ENCODE results near the gene SLC35E4.

The SLC35E4 gene

GRCh38 chr22:30634471-30635233 is 929 bp upstream of the SLC35E4 start:
- Histone ChIP-seq H3K27ac (ENCODE audit: low read length) (no peak overlapping the region), H3K27me3 (ENCODE audit: control insufficient read depth, insufficient read depth, low read length) (no peaks in the 10 kb centered on the region), H3K4me3 (ENCODE audit: low read length) (peak overlapping the region; percentile 28; the same call in 1 of the 2 replicates), H3K4me1 (ENCODE audit: control insufficient read depth, insufficient read depth, low read length) (peaks cover 13% of the 10 kb centered on the region), H3K9me3 (ENCODE audit: control insufficient read depth, insufficient read depth, low read length) (no peaks in the 10 kb centered on the region), H3K36me3 (ENCODE audit: control insufficient read depth, insufficient read depth, low read length) (no peaks in the 10 kb centered on the region)
- no CpG with 5 or more reads among the region's 29 CpGs for WGBS (ENCODE audit: insufficient coverage, insufficient read length)
- peak; percentile 92 for DNase-seq (ENCODE audit: low read depth, low spot score)

DNA sequence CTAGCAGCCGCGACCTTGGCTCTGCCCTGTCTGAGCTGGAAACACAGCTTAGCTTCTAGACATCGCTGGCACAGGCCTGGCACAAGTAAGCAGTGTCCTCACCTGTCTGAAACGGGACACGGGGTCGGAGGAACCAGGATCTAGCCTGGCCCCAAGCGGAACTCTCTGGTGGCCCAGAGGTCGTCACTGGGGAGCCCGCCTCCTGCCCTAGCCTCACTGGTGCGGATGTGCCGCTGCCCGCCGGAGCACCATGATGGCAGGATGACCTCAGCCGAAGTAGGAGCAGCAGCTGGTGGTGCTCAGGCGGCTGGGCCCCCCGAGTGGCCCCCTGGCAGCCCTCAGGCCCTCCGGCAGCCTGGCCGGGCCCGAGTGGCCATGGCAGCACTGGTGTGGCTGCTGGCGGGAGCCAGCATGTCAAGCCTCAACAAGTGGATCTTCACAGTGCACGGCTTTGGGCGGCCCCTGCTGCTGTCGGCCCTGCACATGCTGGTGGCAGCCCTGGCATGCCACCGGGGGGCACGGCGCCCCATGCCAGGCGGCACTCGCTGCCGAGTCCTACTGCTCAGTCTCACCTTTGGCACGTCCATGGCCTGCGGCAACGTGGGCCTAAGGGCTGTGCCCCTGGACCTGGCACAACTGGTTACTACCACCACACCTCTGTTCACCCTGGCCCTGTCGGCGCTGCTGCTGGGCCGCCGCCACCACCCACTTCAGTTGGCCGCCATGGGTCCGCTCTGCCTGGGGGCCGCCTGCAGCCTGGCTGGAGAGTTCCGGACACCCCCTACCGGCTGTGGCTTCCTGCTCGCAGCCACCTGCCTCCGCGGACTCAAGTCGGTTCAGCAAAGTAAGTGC is 871 bp downstream of the SLC35E4 start:
- Histone ChIP-seq H3K36me3 (ENCODE audit: control insufficient read depth, insufficient read depth, low read length) (no peaks in the 10 kb centered on the region), H3K4me3 (ENCODE audit: low read length) (peak overlapping the region; percentile 37; the same call in 1 of the 2 replicates), H3K27ac (ENCODE audit: low read length) (no peak overlapping the region), H3K9me3 (ENCODE audit: control insufficient read depth, insufficient read depth, low read length) (no peaks in the 10 kb centered on the region), H3K4me1 (ENCODE audit: control insufficient read depth, insufficient read depth, low read length) (peaks cover 13% of the 10 kb centered on the region), H3K27me3 (ENCODE audit: control insufficient read depth, insufficient read depth, low read length) (no peaks in the 10 kb centered on the region)
- no CpG with 5 or more reads among the region's 45 CpGs for WGBS (ENCODE audit: insufficient coverage, insufficient read length)
- DNase-seq (ENCODE audit: low read depth, low spot score): no peak

- no peak overlapping the region for H3K27ac ChIP-seq (ENCODE audit: low read length)
- no peaks in the 10 kb centered on the region for H3K36me3 ChIP-seq (ENCODE audit: control insufficient read depth, insufficient read depth, low read length)
- H3K4me3 ChIP-seq (ENCODE audit: low read length): no peak overlapping the region
- no peaks in the 10 kb centered on the region for H3K9me3 ChIP-seq (ENCODE audit: control insufficient read depth, insufficient read depth, low read length)
- DNase-seq (ENCODE audit: low read depth, low spot score): no peak
- H3K27me3 ChIP-seq (ENCODE audit: control insufficient read depth, insufficient read depth, low read length): no peaks in the 10 kb centered on the region
- H3K4me1 ChIP-seq (ENCODE audit: control insufficient read depth, insufficient read depth, low read length): peaks cover 13% of the 10 kb centered on the region
- WGBS (ENCODE audit: insufficient coverage, insufficient read length): no CpG with 5 or more reads among the region's 1 CpG
Observed at GRCh38 chr22:30637701-30638114, 2.1 kb downstream of the SLC35E4 start.

DNA sequence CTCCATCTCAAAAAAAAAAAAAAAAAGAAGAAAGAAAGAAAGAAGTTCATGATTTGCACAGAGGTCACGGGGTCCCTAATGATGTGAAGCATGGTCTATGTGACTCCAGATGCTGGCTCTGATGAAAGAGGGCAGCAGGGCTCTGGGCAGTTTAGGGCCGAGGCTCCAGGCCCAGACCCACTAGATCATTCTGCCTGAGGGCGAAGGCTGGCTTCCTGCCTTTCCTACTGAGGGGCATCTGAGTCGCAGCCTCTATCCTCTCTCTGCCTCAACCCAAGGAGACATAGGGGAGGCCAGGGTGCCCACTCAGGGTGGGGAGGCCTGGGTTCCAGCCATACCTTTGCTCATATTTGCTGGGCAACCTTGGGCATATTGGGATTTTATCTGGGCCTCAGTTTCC is 4.8 kb downstream of the SLC35E4 start:
- WGBS (ENCODE audit: insufficient coverage, insufficient read length): no CpG with 5 or more reads among the region's 4 CpGs
- no peak overlapping the region for H3K27ac ChIP-seq (ENCODE audit: low read length)
- no peak for DNase-seq (ENCODE audit: low read depth, low spot score)
- peaks cover 9% of the 10 kb centered on the region for H3K4me1 ChIP-seq (ENCODE audit: control insufficient read depth, insufficient read depth, low read length)
- no peaks in the 10 kb centered on the region for H3K27me3 ChIP-seq (ENCODE audit: control insufficient read depth, insufficient read depth, low read length)
- no peak overlapping the region for H3K4me3 ChIP-seq (ENCODE audit: low read length)
- no peaks in the 10 kb centered on the region for H3K36me3 ChIP-seq (ENCODE audit: control insufficient read depth, insufficient read depth, low read length)
- no peaks in the 10 kb centered on the region for H3K9me3 ChIP-seq (ENCODE audit: control insufficient read depth, insufficient read depth, low read length)

DNA sequence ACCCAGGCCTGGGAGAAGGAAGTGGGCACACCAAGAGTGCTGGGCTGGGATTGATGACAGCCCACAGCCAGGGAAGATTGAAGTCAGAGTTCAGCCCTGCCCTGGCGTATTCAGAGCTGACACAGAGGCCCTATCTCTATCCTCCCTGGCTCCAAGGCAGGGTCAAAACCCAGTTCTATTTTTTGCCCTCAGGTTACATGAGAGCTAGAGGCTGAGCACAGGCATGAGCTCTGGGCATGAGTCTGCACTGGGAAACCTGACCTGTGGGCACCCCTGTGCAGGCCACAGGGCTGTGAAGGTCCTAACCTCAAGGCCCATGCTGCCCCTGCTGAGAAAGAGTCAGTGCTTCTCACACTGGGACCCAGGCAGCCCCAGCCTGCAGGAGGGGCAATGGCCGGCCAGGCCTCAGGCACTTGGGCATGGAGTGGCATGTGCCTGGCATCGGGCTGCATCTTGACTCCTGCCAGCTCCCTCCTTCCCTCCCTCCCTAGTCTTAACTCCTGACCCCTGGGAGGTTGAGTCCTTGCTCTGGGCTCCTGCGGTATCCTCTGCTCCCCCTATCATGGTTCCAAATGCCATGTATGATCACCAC is 5.4 kb downstream of the SLC35E4 start:
- H3K4me1 ChIP-seq (ENCODE audit: control insufficient read depth, insufficient read depth, low read length): peaks cover 9% of the 10 kb centered on the region
- DNase-seq (ENCODE audit: low read depth, low spot score): no peak
- H3K27me3 ChIP-seq (ENCODE audit: control insufficient read depth, insufficient read depth, low read length): no peaks in the 10 kb centered on the region
- no CpG with 5 or more reads among the region's 4 CpGs for WGBS (ENCODE audit: insufficient coverage, insufficient read length)
- H3K9me3 ChIP-seq (ENCODE audit: control insufficient read depth, insufficient read depth, low read length): no peaks in the 10 kb centered on the region
- H3K36me3 ChIP-seq (ENCODE audit: control insufficient read depth, insufficient read depth, low read length): no peaks in the 10 kb centered on the region
- no peak overlapping the region for H3K27ac ChIP-seq (ENCODE audit: low read length)
- no peak overlapping the region for H3K4me3 ChIP-seq (ENCODE audit: low read length)

DNA sequence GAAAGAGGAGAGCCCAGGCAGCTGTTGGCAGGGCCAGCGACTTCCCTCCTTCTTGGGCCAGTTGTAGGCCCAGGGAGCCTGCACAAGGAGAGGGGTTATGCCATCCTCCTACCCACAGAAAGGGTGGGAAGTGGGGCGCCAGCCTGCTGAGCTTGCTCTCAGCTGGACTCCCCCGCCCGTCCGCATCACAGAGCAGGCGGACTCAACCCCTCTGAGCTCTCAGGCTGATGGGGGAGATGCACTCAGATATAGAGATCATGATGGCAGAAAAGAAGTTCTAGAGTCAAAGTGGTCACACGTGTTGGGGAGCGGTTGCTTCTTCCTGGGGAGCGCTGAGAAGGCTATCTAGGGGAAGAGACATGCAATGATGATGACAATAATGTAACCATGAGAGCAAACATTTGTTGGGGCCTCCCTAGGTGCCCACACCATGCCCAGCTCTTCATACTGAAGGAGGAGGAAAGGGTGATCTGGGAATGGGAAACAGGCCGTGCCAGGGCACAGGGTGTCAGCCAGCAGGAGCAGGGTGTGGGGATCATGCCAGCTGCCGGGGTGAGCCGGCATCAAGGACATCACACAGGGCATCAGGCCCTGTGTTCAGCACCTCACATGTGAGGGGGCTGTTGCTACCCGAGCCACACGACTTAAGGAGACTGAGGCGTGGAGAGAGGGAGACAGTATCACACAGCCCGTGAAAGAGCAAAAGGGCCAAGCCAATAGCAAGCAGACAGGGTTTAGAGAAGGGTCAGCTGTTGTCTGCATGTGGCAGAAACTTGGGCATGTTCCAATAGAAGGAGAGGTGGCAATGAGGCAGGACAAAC is 7.7 kb downstream of the SLC35E4 start:
- Histone ChIP-seq H3K9me3 (ENCODE audit: control insufficient read depth, insufficient read depth, low read length) (no peaks in the 10 kb centered on the region), H3K4me3 (ENCODE audit: low read length) (no peak overlapping the region), H3K36me3 (ENCODE audit: control insufficient read depth, insufficient read depth, low read length) (no peaks in the 10 kb centered on the region), H3K27me3 (ENCODE audit: control insufficient read depth, insufficient read depth, low read length) (no peaks in the 10 kb centered on the region), H3K27ac (ENCODE audit: low read length) (no peak overlapping the region), H3K4me1 (ENCODE audit: control insufficient read depth, insufficient read depth, low read length) (no peaks in the 10 kb centered on the region; the same call in 1 of the 2 replicates)
- no CpG with 5 or more reads among the region's 16 CpGs for WGBS (ENCODE audit: insufficient coverage, insufficient read length)
- DNase-seq (ENCODE audit: low read depth, low spot score): no peak

- no peaks in the 10 kb centered on the region for H3K27me3 ChIP-seq (ENCODE audit: control insufficient read depth, insufficient read depth, low read length)
- no peaks in the 10 kb centered on the region for H3K36me3 ChIP-seq (ENCODE audit: control insufficient read depth, insufficient read depth, low read length)
- no peaks in the 10 kb centered on the region for H3K9me3 ChIP-seq (ENCODE audit: control insufficient read depth, insufficient read depth, low read length)
- peaks cover 1% of the 10 kb centered on the region; the same call in 1 of the 2 replicates for H3K4me1 ChIP-seq (ENCODE audit: control insufficient read depth, insufficient read depth, low read length)
- no peak for DNase-seq (ENCODE audit: low read depth, low spot score)
- H3K4me3 ChIP-seq (ENCODE audit: low read length): no peak overlapping the region
- no CpG with 5 or more reads among the region's 25 CpGs for WGBS (ENCODE audit: insufficient coverage, insufficient read length)
- H3K27ac ChIP-seq (ENCODE audit: low read length): no peak overlapping the region
Observed at GRCh38 chr22:30646518-30647160, 11.1 kb downstream of the SLC35E4 start.

GRCh38 chr22:30647536-30647935 is 12.0 kb downstream of the SLC35E4 start:
- Histone ChIP-seq H3K4me3 (ENCODE audit: low read length) (no peak overlapping the region), H3K4me1 (ENCODE audit: control insufficient read depth, insufficient read depth, low read length) (peaks cover 1% of the 10 kb centered on the region; the same call in 1 of the 2 replicates), H3K27me3 (ENCODE audit: control insufficient read depth, insufficient read depth, low read length) (no peaks in the 10 kb centered on the region), H3K36me3 (ENCODE audit: control insufficient read depth, insufficient read depth, low read length) (no peaks in the 10 kb centered on the region), H3K9me3 (ENCODE audit: control insufficient read depth, insufficient read depth, low read length) (no peaks in the 10 kb centered on the region), H3K27ac (ENCODE audit: low read length) (no peak overlapping the region)
- DNase-seq (ENCODE audit: low read depth, low spot score): no peak
- WGBS (ENCODE audit: insufficient coverage, insufficient read length): no CpG with 5 or more reads among the region's 3 CpGs

- Histone ChIP-seq H3K9me3 (ENCODE audit: control insufficient read depth, insufficient read depth, low read length) (no peaks in the 10 kb centered on the region), H3K4me3 (ENCODE audit: low read length) (no peak overlapping the region), H3K4me1 (ENCODE audit: control insufficient read depth, insufficient read depth, low read length) (0 out of 2 replicates have a peak, but pooled peaks cover 1% of the 10 kb centered on the region), H3K27ac (ENCODE audit: low read length) (no peak overlapping the region), H3K36me3 (ENCODE audit: control insufficient read depth, insufficient read depth, low read length) (no peaks in the 10 kb centered on the region), H3K27me3 (ENCODE audit: control insufficient read depth, insufficient read depth, low read length) (no peaks in the 10 kb centered on the region)
- no CpG with 5 or more reads among the region's 3 CpGs for WGBS (ENCODE audit: insufficient coverage, insufficient read length)
- DNase-seq (ENCODE audit: low read depth, low spot score): no peak
Observed at GRCh38 chr22:30648825-30649224, 13.2 kb downstream of the SLC35E4 start.
